Neural cell (in vitro differentiated cells): ENCODE measurements around the gene ORM2. TPM values are rescaled to one million over a fixed set of nuclear protein-coding genes. Genes with fewer than 3 reads are reported as not detected.

Source experiments
- H2AFZ ChIP-seq: fragments of 200-600, 300-800 bp; sonication (generic), shearing (Covaris generic); 2 replicates; pipeline ENCODE4 v1.6.0; 2014; ENCODE audit warnings: low read depth, mild to moderate bottlenecking, antibody characterized with exemption, low read length, moderate library complexity
- H3F3A ChIP-seq: fragments of 200-600 bp; shearing (Covaris generic); 2 replicates; pipeline ENCODE4 v1.6.1; 2016; ENCODE audit warnings: mild to moderate bottlenecking, moderate library complexity, mixed read lengths, antibody characterized with exemption, low read length; ENCODE audit not compliant: insufficient read depth, poor library complexity, severe bottlenecking
- H3K27ac ChIP-seq: fragments of 200-600, 300-800 bp; sonication (generic), shearing (Covaris generic); 2 replicates; pipeline ENCODE4 v1.5.1; 2014; ENCODE audit warnings: mild to moderate bottlenecking, low read length, moderate library complexity
- H3K27me3 ChIP-seq: fragments of 300-800, 200-600 bp; sonication (generic), shearing (Covaris generic); 2 replicates; pipeline ENCODE4 v1.6.0; 2014; ENCODE audit warnings: mild to moderate bottlenecking, low read depth, low read length, moderate library complexity; ENCODE audit not compliant: insufficient read depth
- H3K36me3 ChIP-seq: fragments of 300-800, 200-600 bp; sonication (generic), shearing (Covaris generic); 2 replicates; pipeline ENCODE4 v1.5.1; 2014; ENCODE audit warnings: mild to moderate bottlenecking, antibody characterized with exemption, low read length, moderate library complexity; ENCODE audit not compliant: insufficient read depth
- H3K4me2 ChIP-seq: fragments of 300-800, 200-600 bp; sonication (generic), shearing (Covaris generic); 2 replicates; pipeline ENCODE4 v1.6.0; 2014; ENCODE audit warnings: mild to moderate bottlenecking, low read length
- H3K4me3 ChIP-seq: fragments of 300-800, 200-600 bp; sonication (generic), shearing (Covaris generic); 2 replicates; pipeline ENCODE4 v1.5.1; 2014; ENCODE audit warnings: mild to moderate bottlenecking, low read length, moderate library complexity
- H3K79me2 ChIP-seq: fragments of 200-600 bp; shearing (Covaris generic); replicated peaks from 2 replicates; pipeline ENCODE4 v1.6.0; 2014; ENCODE audit warnings: mild to moderate bottlenecking, low read length, moderate library complexity; ENCODE audit not compliant: insufficient read depth
- H3K9ac ChIP-seq: fragments of 300-800, 200-600 bp; sonication (generic), shearing (Covaris generic); 2 replicates; pipeline ENCODE4 v1.6.1; 2016; ENCODE audit warnings: mild to moderate bottlenecking, low read length, mixed read lengths
- H3K9me2 ChIP-seq: fragments of 200-600 bp; shearing (Covaris generic); 2 replicates; pipeline ENCODE4 v1.6.1; 2016; ENCODE audit warnings: mild to moderate bottlenecking, low read length, mixed read lengths; ENCODE audit not compliant: insufficient read depth
- H3K9me3 ChIP-seq: fragments of 200-600, 300-800 bp; sonication (generic), shearing (Covaris generic); 2 replicates; pipeline ENCODE4 v1.6.1; 2016; ENCODE audit warnings: mild to moderate bottlenecking, mixed run types, low read length, moderate library complexity, mixed read lengths
- H4K20me1 ChIP-seq: fragments of 200-600 bp; shearing (Covaris generic); 2 replicates; pipeline ENCODE4 v1.6.1; 2016; ENCODE audit warnings: mild to moderate bottlenecking, mixed run types; ENCODE audit not compliant: insufficient read depth
- CTCF ChIP-seq: fragments of 450-650 bp; IDR thresholded peaks from 2 replicates; pipeline ENCODE4 v1.5.1; 2014; ENCODE audit warnings: antibody characterized with exemption, mild to moderate bottlenecking, moderate library complexity; ENCODE audit not compliant: poor library complexity, severe bottlenecking
- EP300 ChIP-seq: fragments of 450-650 bp; conservative IDR thresholded peaks from 2 replicates; pipeline ENCODE4 v1.6.1; 2014; ENCODE audit warnings: antibody characterized with exemption, mild to moderate bottlenecking, moderate library complexity; ENCODE audit not compliant: poor library complexity, severe bottlenecking
- EZH2 ChIP-seq: fragments of 200-600, 300-800 bp; shearing (Covaris generic), sonication (generic); IDR thresholded peaks from 2 replicates; pipeline ENCODE4 v1.6.1; 2014; ENCODE audit warnings: antibody characterized with exemption, low read length, borderline replicate concordance, mild to moderate bottlenecking; ENCODE audit not compliant: insufficient read depth, poor library complexity, severe bottlenecking
- MXI1 ChIP-seq: fragments of 450-650 bp; conservative IDR thresholded peaks from 2 replicates; pipeline ENCODE4 v1.6.1; 2014; ENCODE audit warnings: antibody characterized with exemption, mild to moderate bottlenecking; ENCODE audit not compliant: poor library complexity, severe bottlenecking
- POLR2AphosphoS5 ChIP-seq: IDR thresholded peaks from 2 replicates; pipeline ENCODE4 v1.6.1; 2012
- RAD21 ChIP-seq: fragments of 450-650 bp; conservative IDR thresholded peaks from 2 replicates; pipeline ENCODE4 v1.6.1; 2014; ENCODE audit warnings: antibody characterized with exemption, mild to moderate bottlenecking, moderate library complexity
- REST ChIP-seq: IDR thresholded peaks from 2 replicates; pipeline ENCODE4 v1.6.1; 2012; ENCODE audit warnings: borderline replicate concordance
- SMC3 ChIP-seq: fragments of 450-650 bp; conservative IDR thresholded peaks from 2 replicates; pipeline ENCODE4 v1.6.1; 2014; ENCODE audit warnings: antibody characterized with exemption, mild to moderate bottlenecking, moderate library complexity; ENCODE audit not compliant: poor library complexity
- TAF1 ChIP-seq: IDR thresholded peaks from 2 replicates; pipeline ENCODE4 v1.6.1; 2012; ENCODE audit warnings: low read depth
- polyA plus RNA-seq: library from polyadenylated mRNA; depleted of rRNA; stranded (reverse); fragments of >200 nt; gene quantifications from 2 replicates; pipeline ENCODE4 v1.2.3, GENCODE V29; 2014

ORM2 gene
- polyA plus RNA-seq, 1 donor from 2014 or later: not detected

- no peak overlapping the region for H3K4me3 ChIP-seq
- no peaks in the 10 kb centered on the region for H3K9me3 ChIP-seq
- H3K9me2 ChIP-seq: no peaks in the 10 kb centered on the region
- no peak overlapping the region for H3K27ac ChIP-seq
- no peak overlapping the region for H2AFZ ChIP-seq
- H3K9ac ChIP-seq: no peak overlapping the region
- H3K27me3 ChIP-seq: no peaks in the 10 kb centered on the region
- TF ChIP-seq EP300: no peak
- TF ChIP-seq SMC3: no peak
- H4K20me1 ChIP-seq: no peaks in the 10 kb centered on the region
- H3K36me3 ChIP-seq: no peaks in the 10 kb centered on the region
- no peaks in the 10 kb centered on the region for H3F3A ChIP-seq
- no peak overlapping the region for H3K4me2 ChIP-seq
- no peaks in the 10 kb centered on the region for H3K79me2 ChIP-seq
These were observed 26.1 kb upstream of the ORM2 start for GRCh38 chr9:114303571-114303970.

- Histone ChIP-seq H3K9ac (no peak overlapping the region), H3K27ac (no peak overlapping the region), H4K20me1 (no peaks in the 10 kb centered on the region), H3K9me3 (no peaks in the 10 kb centered on the region), H3K79me2 (no peaks in the 10 kb centered on the region), H3F3A (no peaks in the 10 kb centered on the region), H2AFZ (no peak overlapping the region), H3K4me2 (no peak overlapping the region), H3K36me3 (no peaks in the 10 kb centered on the region), H3K4me3 (no peak overlapping the region), H3K27me3 (no peaks in the 10 kb centered on the region), H3K9me2 (no peaks in the 10 kb centered on the region)
- TF ChIP-seq REST: no peak
- no peak for TF ChIP-seq RAD21
- TF ChIP-seq EZH2: no peak
- TF ChIP-seq MXI1: no peak
- TF ChIP-seq TAF1: no peak
- TF ChIP-seq EP300: no peak
- TF ChIP-seq POLR2AphosphoS5: no peak
- no peak for TF ChIP-seq CTCF
- TF ChIP-seq SMC3: no peak
These were observed 25.7 kb upstream of the ORM2 start for GRCh38 chr9:114303977-114304376.
